DND-41 (cell line): ENCODE results near the gene CWC15.
"Not testable (repeated sequence)": the region's sequence is repeated elsewhere in the genome, so short reads cannot be mapped to it uniquely, and the experiment has no call there.

Experiments used
- ATAC-seq: fragments of 200-7000 bp; cut with Tn5 transposase; 3 replicates; pipeline ENCODE4 v1.9.1; 2021; ENCODE audit warnings: low read depth; ENCODE audit not compliant: insufficient read depth
- DNase-seq: peaks from one replicate; pipeline ENCODE4 v3.0.0-alpha.2; 2020
- H2AFZ ChIP-seq: 2 replicates; pipeline ENCODE4 v1.6.0; 2012; ENCODE audit warnings: low read depth, low read length
- H3K27ac ChIP-seq: 2 replicates; pipeline ENCODE4 v1.5.1; 2012; ENCODE audit warnings: low read length, inconsistent platforms
- H3K27me3 ChIP-seq: fragments of 200-600 bp; sonication (generic); 2 replicates; pipeline ENCODE4 v1.6.0; 2012; ENCODE audit warnings: low read length, mild to moderate bottlenecking, inconsistent platforms; ENCODE audit not compliant: insufficient read depth, poor library complexity
- H3K36me3 ChIP-seq: 2 replicates; pipeline ENCODE4 v1.5.1; 2012; ENCODE audit warnings: low read length, inconsistent platforms; ENCODE audit not compliant: insufficient read depth
- H3K4me1 ChIP-seq: 2 replicates; pipeline ENCODE4 v1.5.1; 2012; ENCODE audit warnings: mild to moderate bottlenecking, low read length; ENCODE audit not compliant: insufficient read depth
- H3K4me2 ChIP-seq: 2 replicates; pipeline ENCODE4 v1.6.0; 2012; ENCODE audit warnings: mild to moderate bottlenecking, moderate library complexity, low read length, inconsistent platforms; ENCODE audit not compliant: insufficient read depth
- H3K4me3 ChIP-seq, 2 experiments: fragments of 200-600 bp in 1 of 2; shearing (Covaris generic) in 1 of 2; 2 replicates each; pipeline ENCODE4 v1.5.1; 2012 to 2016; ENCODE audit warnings: inconsistent platforms in 2 of 2, low read length in 2 of 2, mild to moderate bottlenecking in 2 of 2, low read depth in 1 of 2, moderate library complexity in 1 of 2
- H3K79me2 ChIP-seq: 2 replicates; pipeline ENCODE4 v1.6.0; 2012; ENCODE audit warnings: low read length, inconsistent platforms; ENCODE audit not compliant: insufficient read depth
- H3K9ac ChIP-seq: 2 replicates; pipeline ENCODE4 v1.6.0; 2012; ENCODE audit warnings: low read depth, mild to moderate bottlenecking, inconsistent platforms, low read length, moderate library complexity
- H3K9me3 ChIP-seq: 2 replicates; pipeline ENCODE4 v1.5.1; 2012; ENCODE audit warnings: low read length, moderate library complexity, mild to moderate bottlenecking, inconsistent platforms; ENCODE audit not compliant: insufficient read depth, severe bottlenecking
- H4K20me1 ChIP-seq: 2 replicates; pipeline ENCODE4 v1.6.0; 2012; ENCODE audit warnings: low read length; ENCODE audit not compliant: insufficient read depth
- CTCF ChIP-seq: IDR thresholded peaks from 2 replicates; pipeline ENCODE4 v1.5.1; 2012; ENCODE audit warnings: borderline replicate concordance, low read length, moderate library complexity, mild to moderate bottlenecking; ENCODE audit not compliant: poor library complexity, severe bottlenecking; ENCODE audit errors: extremely low read depth
- EZH2 ChIP-seq: IDR thresholded peaks from 3 replicates; pipeline ENCODE4 v1.6.1; 2012; ENCODE audit warnings: borderline replicate concordance, low read depth, mild to moderate bottlenecking, moderate library complexity, low read length, inconsistent platforms; ENCODE audit not compliant: severe bottlenecking

The CWC15 gene

DNA sequence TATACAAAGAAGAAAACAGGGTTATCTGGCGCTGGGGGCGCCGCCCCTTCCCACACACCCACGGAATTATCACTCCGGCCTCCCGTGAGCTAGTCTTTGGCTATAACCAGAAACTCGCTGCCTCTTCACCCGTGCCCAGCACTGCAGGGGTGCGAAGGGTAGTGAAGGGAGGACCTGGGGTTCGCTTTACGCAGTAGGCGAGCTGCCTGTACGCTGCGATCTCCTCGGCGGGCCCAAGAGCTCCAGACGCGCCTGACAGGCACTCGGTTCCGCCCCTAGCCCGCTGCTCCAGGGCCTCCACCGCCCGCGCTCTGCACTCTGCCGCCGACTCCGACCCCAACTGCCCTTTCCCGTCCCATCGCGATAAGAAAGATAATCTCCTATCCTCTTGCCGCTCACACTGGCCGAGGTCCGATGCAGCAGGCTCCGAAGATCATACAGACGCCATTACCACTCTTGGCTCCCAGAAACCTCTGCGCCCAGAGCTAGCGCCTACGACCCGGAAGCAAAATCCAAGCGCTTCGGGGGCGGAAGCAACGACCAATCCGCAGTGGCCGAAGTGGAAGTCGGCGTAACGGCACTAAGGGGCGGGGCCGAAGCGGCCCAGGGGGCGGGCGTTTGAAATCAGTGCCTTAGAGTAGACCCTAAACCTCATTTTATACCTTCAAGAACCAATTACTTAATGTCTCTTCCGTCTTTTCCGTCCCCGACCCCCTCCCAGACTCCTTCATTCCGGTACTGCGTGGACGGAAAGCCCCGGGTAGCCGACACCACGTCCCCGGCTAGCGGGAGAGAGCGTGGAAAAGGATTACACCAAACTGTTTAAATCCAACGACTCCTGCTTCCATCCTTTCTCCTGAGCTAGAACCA is at the start of gene CWC15, which contains the start of gene KDM4D:
CWC15 (minus strand) TSS at position 458 of the 870 bp plus-strand sequence. CDS start 1,371 bp downstream, outside the sequence.
KDM4D (plus strand) TSS at position 611 of the 870 bp plus-strand sequence. CDS start 23,664 bp downstream, outside the sequence.
- H3K27me3 ChIP-seq = no peaks in the 10 kb centered on the region
- H3K79me2 ChIP-seq = peaks cover 26% of the 10 kb centered on the region
- H3K36me3 ChIP-seq = peaks cover 42% of the 10 kb centered on the region
- H3K4me1 ChIP-seq = peaks cover 36% of the 10 kb centered on the region
- peak within 1 kb of the TSS; percentile 72 for H3K4me2 ChIP-seq
- peaks cover 7% of the 10 kb centered on the region; the same call in 1 of the 2 replicates for H4K20me1 ChIP-seq
- H3K9ac ChIP-seq = peak within 1 kb of the TSS; percentile 86
- H3K9me3 ChIP-seq = no peaks in the 10 kb centered on the region
- ATAC-seq (peak; percentile 99), DNase-seq (peak; percentile 94)
- H3K4me3 ChIP-seq = peak within 1 kb of the TSS; percentile 80 to 98
- peak within 1 kb of the TSS; percentile 98 for H2AFZ ChIP-seq
- peak within 1 kb of the TSS; percentile 90 for H3K27ac ChIP-seq
- TF ChIP-seq EZH2 = no peak

DNA sequence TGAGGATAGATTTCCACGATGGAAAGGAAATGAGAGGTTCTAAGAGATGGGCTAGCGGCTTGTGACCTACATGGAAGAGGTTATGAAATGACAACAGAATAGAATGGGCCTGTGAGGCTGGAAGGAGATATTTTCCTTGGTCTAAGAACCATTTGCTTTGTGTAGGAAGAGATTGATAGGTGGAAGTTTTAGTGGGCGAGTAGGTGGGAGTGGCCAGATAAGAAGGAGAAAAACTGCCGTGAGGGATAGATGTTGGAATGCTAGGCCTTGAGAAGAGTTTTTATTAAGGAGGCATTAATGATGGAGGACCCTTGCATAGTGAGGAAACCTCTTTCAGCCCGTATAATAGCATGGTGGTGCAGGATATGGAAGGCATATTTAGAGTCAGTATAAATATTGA is 48.1 kb upstream of the CWC15 start:
- H2AFZ ChIP-seq, H3K9me3 ChIP-seq, H3K4me1 ChIP-seq, H3K9ac ChIP-seq, H3K4me3 ChIP-seq, H3K27ac ChIP-seq, H3K36me3 ChIP-seq, H3K4me2 ChIP-seq, H4K20me1 ChIP-seq, H3K27me3 ChIP-seq, H3K79me2 ChIP-seq, DNase-seq, ATAC-seq: not testable (repeated sequence)

DNA sequence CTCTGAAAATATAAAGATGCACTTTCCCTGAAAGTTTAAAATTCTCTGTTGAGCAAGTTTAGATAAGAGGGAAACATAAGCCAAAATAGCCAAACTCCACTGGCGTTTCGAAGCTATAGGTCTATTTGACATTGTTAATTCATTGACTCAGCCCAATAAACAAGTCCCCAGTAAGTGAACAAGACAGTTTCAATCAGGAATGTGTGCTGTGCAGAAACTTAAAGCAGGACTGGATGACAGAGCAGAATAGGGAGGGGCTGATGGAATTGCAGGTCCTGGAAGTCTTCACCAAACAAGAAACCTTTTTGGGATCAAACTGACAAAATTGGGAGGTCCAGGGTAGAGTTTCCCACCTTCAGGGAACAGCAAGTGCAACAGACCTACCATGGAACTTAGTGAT is 42.8 kb upstream of the CWC15 start:
- Histone ChIP-seq H3K36me3 (no peaks in the 10 kb centered on the region), H3K4me3 (no peak overlapping the region), H3K9ac (no peak overlapping the region), H3K79me2 (no peaks in the 10 kb centered on the region), H3K27me3 (no peaks in the 10 kb centered on the region), H3K9me3 (no peaks in the 10 kb centered on the region), H2AFZ (no peak overlapping the region), H4K20me1 (no peaks in the 10 kb centered on the region), H3K4me1 (no peaks in the 10 kb centered on the region), H3K27ac (no peak overlapping the region), H3K4me2 (no peak overlapping the region)
- ATAC-seq (no peak), DNase-seq (no peak)
- TF ChIP-seq CTCF (no peak), EZH2 (no peak)

- Histone ChIP-seq H3K4me1 (no peaks in the 10 kb centered on the region), H3K79me2 (no peaks in the 10 kb centered on the region), H4K20me1 (no peaks in the 10 kb centered on the region), H3K27me3 (no peaks in the 10 kb centered on the region), H3K27ac (no peak overlapping the region), H3K4me2 (no peak overlapping the region), H2AFZ (no peak overlapping the region), H3K4me3 (no peak overlapping the region), H3K9me3 (no peaks in the 10 kb centered on the region), H3K36me3 (no peaks in the 10 kb centered on the region), H3K9ac (no peak overlapping the region)
- ATAC-seq (no peak), DNase-seq (no peak)
- no peak for TF ChIP-seq EZH2
- no peak for TF ChIP-seq CTCF
Measured at GRCh38 chr11:95014184-95014821, 40.9 kb upstream of the CWC15 start.
